Activated naive CD8-positive, alpha-beta T cell treated with anti-CD3 and anti-CD28 coated beads, Interleukin-2, amount 50 U/mL, for 24 hours (primary cell): ENCODE data around the gene TSSK3.

Experiments used
- ATAC-seq: fragments of 150-1000 bp; cut with Tn5 transposase; one replicate; pipeline ENCODE4 v1.10.0; 2021
- DNase-seq: peaks from one replicate; pipeline ENCODE4 v3.0.0; 2021
- H3K27ac Mint-ChIP-seq: one replicate; pipeline ENCODE4 v1.8.0; 2021; ENCODE audit warnings: mild to moderate bottlenecking, mixed read lengths
- H3K27me3 Mint-ChIP-seq: one replicate; pipeline ENCODE4 v1.8.0; 2021; ENCODE audit warnings: mixed read lengths
- H3K36me3 Mint-ChIP-seq: one replicate; pipeline ENCODE4 v1.8.0; 2021; ENCODE audit warnings: low read depth, mixed read lengths
- H3K4me1 Mint-ChIP-seq: one replicate; pipeline ENCODE4 v1.8.0; 2021; ENCODE audit warnings: mixed read lengths
- H3K4me3 Mint-ChIP-seq: one replicate; pipeline ENCODE4 v1.8.0; 2021; ENCODE audit warnings: mild to moderate bottlenecking, moderate library complexity, mixed read lengths
- H3K9me3 Mint-ChIP-seq: one replicate; pipeline ENCODE4 v1.8.0; 2021; ENCODE audit warnings: mixed read lengths

The TSSK3 gene

GRCh38 chr1:32335535-32335789 lies 26.9 kb upstream of the TSSK3 start:
- ATAC-seq (no peak), DNase-seq (no peak)
- Mint-ChIP-seq H3K4me1 (peaks cover 50% of the 10 kb centered on the region), H3K9me3 (no peaks in the 10 kb centered on the region), H3K27me3 (no peaks in the 10 kb centered on the region), H3K27ac (no peak overlapping the region), H3K4me3 (peak overlapping the region; percentile 84), H3K36me3 (peaks cover 14% of the 10 kb centered on the region)

- ATAC-seq = peak; percentile 29
Observed at GRCh38 chr1:32335790-32336590, 26.3 kb upstream of the TSSK3 start, which contains the start of gene MARCKSL1. TSS of gene MARCKSL1 (minus strand) at chr1:32336233. CDS start at chr1:32336033, 200 bp downstream.

DNA sequence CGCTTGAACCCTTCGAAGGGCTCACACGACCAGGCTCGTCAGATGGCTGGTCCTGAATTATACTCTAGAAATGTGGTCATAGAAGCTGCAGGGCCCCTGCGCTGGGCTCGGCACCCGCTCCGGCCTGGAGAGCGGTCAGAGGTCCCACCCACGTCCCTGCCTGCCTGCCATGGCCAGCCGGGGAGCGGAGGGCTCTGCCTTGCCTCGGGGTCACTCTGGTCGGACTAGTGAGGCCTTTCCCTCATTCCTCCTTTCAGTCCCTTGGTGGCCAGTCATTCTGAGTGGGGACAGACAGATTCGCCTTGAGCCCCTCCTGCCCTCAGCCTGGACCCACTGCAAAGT lies 25.8 kb upstream of the TSSK3 start:
- DNase-seq (no peak), ATAC-seq (no peak)
- Mint-ChIP-seq H3K4me3 (peak overlapping the region; percentile 60), H3K27ac (no peak overlapping the region), H3K4me1 (peaks cover 50% of the 10 kb centered on the region), H3K36me3 (peaks cover 10% of the 10 kb centered on the region), H3K9me3 (no peaks in the 10 kb centered on the region), H3K27me3 (no peaks in the 10 kb centered on the region)

More at GRCh38 chr1:32335790-32336590, 26.3 kb upstream of the TSSK3 start, which contains the start of gene MARCKSL1:
- no peaks in the 10 kb centered on the region for H3K27me3 Mint-ChIP-seq
- peak; percentile 86 for DNase-seq
- peak within 1 kb of the TSS; percentile 70 for H3K27ac Mint-ChIP-seq
- H3K4me3 Mint-ChIP-seq = peak within 1 kb of the TSS; percentile 84
- no peaks in the 10 kb centered on the region for H3K9me3 Mint-ChIP-seq
- peaks cover 50% of the 10 kb centered on the region for H3K4me1 Mint-ChIP-seq
- H3K36me3 Mint-ChIP-seq = peaks cover 14% of the 10 kb centered on the region

DNA sequence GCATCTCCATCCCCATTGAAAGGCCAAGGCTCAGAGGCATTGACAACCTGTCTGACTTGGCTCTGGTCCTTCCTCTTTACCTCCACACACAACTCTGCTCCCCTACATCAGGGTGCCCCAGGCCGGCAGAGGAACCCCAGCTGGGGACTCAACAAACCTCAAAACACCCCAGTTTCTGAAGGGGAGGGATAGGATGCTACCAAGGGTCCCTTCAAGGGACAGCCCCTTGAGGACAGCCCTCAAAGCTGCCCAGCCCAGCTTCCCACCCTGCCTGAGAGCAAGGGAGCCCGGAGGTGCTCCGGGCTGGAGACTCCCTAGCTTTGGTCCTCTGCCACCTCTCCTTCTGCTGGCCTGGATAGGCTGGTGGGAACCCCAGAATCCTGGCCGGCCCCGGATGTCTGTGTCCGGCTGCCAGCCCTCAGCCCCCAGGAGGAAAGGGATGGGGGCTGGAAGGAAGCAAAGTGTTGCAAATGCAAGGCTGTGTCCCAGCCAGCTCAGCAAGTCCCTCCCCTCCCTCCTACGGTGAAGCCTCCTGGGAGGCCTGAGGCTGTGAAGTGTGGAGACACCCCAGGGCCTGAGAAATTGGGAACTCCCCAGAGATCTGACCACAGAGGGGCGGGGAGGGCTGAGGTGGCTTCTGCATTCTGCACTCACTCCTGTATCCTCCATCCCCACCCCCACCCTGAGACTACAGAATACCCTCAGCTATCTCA lies 25.2 kb upstream of the TSSK3 start:
- ATAC-seq = peak; percentile 76
- Mint-ChIP-seq H3K4me1 (peaks cover 50% of the 10 kb centered on the region), H3K27ac (peak overlapping the region; percentile 54), H3K9me3 (no peaks in the 10 kb centered on the region), H3K4me3 (peak overlapping the region; percentile 60), H3K27me3 (no peaks in the 10 kb centered on the region), H3K36me3 (peaks cover 5% of the 10 kb centered on the region)
- peak; percentile 77 for DNase-seq

DNA sequence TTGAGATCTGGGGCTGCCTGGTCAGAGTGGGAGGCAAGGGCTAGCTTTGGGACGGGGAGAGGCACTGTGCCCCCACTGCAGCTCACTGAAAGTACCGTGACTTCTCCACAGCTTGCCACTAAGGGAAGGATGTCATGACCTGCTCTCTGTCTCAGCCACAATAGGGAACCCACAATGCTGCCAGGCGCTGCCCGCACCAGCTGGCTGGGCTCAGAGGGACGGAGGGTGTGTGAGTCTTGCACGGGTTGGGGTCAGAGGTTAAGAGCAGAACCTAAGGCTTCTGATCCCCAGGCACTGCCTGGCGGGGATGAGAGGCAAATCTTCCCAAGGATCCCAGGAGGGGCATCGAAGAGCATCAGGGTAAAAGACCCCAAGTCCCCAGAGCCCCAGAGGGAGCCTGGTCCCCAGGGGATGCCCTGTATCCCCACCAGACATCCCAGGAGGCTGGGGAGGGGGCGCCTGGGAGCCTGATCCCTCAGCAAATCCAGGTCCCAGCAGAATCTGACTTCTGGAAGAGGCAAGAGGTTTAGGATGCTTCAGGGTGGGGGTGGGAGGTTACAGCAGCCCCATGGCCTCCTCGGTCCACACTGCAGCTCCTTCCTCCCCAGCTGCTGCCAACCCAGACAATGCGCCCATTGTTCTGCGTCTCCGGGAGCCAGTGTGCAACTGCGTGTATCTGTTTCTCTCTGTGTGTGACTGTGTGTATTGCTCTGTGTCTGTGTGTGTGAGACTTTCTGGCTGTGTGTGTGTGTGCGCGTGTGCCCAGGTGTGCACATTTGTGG lies 24.3 kb upstream of the TSSK3 start:
- Mint-ChIP-seq H3K9me3 (no peaks in the 10 kb centered on the region), H3K27ac (peak overlapping the region; percentile 64), H3K4me1 (peaks cover 53% of the 10 kb centered on the region), H3K27me3 (no peaks in the 10 kb centered on the region), H3K4me3 (no peak overlapping the region), H3K36me3 (peaks cover 5% of the 10 kb centered on the region)
- peak; percentile 7 for ATAC-seq
- DNase-seq = peak; percentile 27

- H3K27me3 Mint-ChIP-seq = no peaks in the 10 kb centered on the region
- H3K4me1 Mint-ChIP-seq = peaks cover 51% of the 10 kb centered on the region
- H3K36me3 Mint-ChIP-seq = peaks cover 1% of the 10 kb centered on the region
- ATAC-seq (no peak), DNase-seq (no peak)
- H3K9me3 Mint-ChIP-seq = no peaks in the 10 kb centered on the region
- no peak overlapping the region for H3K4me3 Mint-ChIP-seq
- H3K27ac Mint-ChIP-seq = peak overlapping the region; percentile 34
Observed at GRCh38 chr1:32338637-32339145, 23.6 kb upstream of the TSSK3 start.

DNA sequence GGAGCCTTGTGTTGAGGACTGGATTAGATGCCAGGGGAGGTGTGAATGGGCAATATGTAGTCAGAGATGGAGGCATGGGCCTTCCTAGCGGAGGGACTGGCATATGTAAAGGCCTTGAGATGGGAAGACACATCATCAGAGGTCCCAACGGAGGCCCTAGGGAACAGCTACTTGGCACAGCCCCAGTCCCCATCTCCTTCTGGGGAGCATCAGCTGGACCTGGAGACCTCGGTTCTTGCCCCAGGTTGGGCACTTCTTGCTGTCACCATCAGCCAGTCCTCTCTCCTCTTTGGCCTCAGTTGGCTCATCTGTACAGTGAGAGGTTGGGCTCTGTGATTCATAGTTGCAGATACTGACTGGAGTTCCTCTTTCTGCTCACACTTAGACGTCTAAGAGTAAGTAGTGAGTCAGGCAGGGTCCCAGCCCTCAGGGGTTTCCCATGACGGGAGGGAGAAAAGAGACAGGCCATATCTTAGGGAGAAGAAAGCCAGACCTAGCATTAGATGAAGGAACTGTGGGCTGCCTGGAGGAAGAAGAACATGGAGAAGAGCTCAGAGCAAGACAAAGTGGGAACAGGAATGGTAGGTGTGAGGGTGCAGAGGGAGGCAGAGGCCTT lies 22.9 kb upstream of the TSSK3 start:
- DNase-seq (peak; percentile 49), ATAC-seq (peak; percentile 77)
- Mint-ChIP-seq H3K9me3 (no peaks in the 10 kb centered on the region), H3K4me3 (peak overlapping the region; percentile 15), H3K27ac (peak overlapping the region; percentile 3), H3K27me3 (no peaks in the 10 kb centered on the region), H3K4me1 (peaks cover 44% of the 10 kb centered on the region), H3K36me3 (no peaks in the 10 kb centered on the region)

GRCh38 chr1:32341186-32341757 lies 21.1 kb upstream of the TSSK3 start:
- Mint-ChIP-seq H3K27me3 (no peaks in the 10 kb centered on the region), H3K4me1 (peaks cover 49% of the 10 kb centered on the region), H3K9me3 (no peaks in the 10 kb centered on the region), H3K27ac (no peak overlapping the region), H3K4me3 (no peak overlapping the region), H3K36me3 (no peaks in the 10 kb centered on the region)
- ATAC-seq (no peak), DNase-seq (no peak)

DNA sequence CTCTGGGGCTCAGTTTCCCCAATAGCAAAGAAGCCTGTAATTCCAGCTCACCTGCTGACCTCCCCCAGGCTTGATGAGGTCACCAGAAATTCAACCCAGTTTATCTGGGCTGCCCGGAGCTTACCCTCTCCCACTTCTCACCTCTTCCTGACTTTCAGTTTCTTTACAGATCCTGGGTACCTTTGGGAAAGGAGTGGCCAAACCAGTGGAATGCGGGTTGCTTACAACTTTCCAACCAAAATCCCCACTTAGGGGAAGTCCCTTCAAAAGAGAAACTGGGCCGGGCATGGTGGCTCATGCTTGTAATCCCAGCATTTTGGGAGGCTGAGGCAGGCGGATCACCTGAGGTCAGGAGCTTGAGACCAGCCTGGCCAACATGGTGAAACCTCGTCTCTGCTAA lies 20.4 kb upstream of the TSSK3 start:
- peaks cover 47% of the 10 kb centered on the region for H3K4me1 Mint-ChIP-seq
- H3K27me3 Mint-ChIP-seq = no peaks in the 10 kb centered on the region
- no peaks in the 10 kb centered on the region for H3K36me3 Mint-ChIP-seq
- no peak overlapping the region for H3K4me3 Mint-ChIP-seq
- DNase-seq = no peak
- ATAC-seq = no peak
- no peak overlapping the region for H3K27ac Mint-ChIP-seq
- no peaks in the 10 kb centered on the region for H3K9me3 Mint-ChIP-seq

DNA sequence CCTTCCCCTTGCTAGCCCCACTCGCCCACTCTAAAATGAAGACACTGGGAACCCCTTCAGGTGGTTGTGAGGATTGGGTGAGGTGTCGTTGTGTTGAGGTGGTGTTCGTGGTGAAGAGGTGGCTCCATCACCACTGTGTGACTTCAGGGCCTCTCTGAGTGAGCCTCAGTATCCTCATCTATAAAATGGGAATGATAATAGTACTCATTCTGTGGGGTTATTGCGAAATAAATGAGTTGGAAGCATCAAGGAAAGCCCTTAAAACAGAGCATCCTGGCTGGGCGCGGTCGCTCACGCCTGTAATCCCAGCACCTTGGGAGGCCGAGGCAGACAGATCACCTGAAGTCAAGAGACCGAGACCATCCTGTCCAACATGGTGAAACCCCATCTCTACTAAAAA lies 19.6 kb upstream of the TSSK3 start:
- Mint-ChIP-seq H3K9me3 (no peaks in the 10 kb centered on the region), H3K27me3 (no peaks in the 10 kb centered on the region), H3K36me3 (no peaks in the 10 kb centered on the region), H3K4me3 (no peak overlapping the region), H3K4me1 (peaks cover 40% of the 10 kb centered on the region), H3K27ac (no peak overlapping the region)
- no peak for DNase-seq
- ATAC-seq = no peak

- Mint-ChIP-seq H3K27ac (no peak overlapping the region), H3K9me3 (no peaks in the 10 kb centered on the region), H3K27me3 (no peaks in the 10 kb centered on the region), H3K4me3 (no peak overlapping the region), H3K36me3 (no peaks in the 10 kb centered on the region), H3K4me1 (peaks cover 41% of the 10 kb centered on the region)
- DNase-seq = no peak
- ATAC-seq = no peak
Observed at GRCh38 chr1:32345289-32345827, 17.0 kb upstream of the TSSK3 start.

GRCh38 chr1:32346532-32347157 lies 15.7 kb upstream of the TSSK3 start:
- no peaks in the 10 kb centered on the region for H3K27me3 Mint-ChIP-seq
- ATAC-seq (no peak), DNase-seq (no peak)
- H3K36me3 Mint-ChIP-seq = no peaks in the 10 kb centered on the region
- peaks cover 49% of the 10 kb centered on the region for H3K4me1 Mint-ChIP-seq
- H3K27ac Mint-ChIP-seq = no peak overlapping the region
- H3K9me3 Mint-ChIP-seq = no peaks in the 10 kb centered on the region
- H3K4me3 Mint-ChIP-seq = no peak overlapping the region

- peaks cover 49% of the 10 kb centered on the region for H3K4me1 Mint-ChIP-seq
- no peaks in the 10 kb centered on the region for H3K36me3 Mint-ChIP-seq
- no peak overlapping the region for H3K27ac Mint-ChIP-seq
- H3K4me3 Mint-ChIP-seq = no peak overlapping the region
- no peaks in the 10 kb centered on the region for H3K27me3 Mint-ChIP-seq
- no peaks in the 10 kb centered on the region for H3K9me3 Mint-ChIP-seq
- no peak for DNase-seq
- no peak for ATAC-seq
Observed at GRCh38 chr1:32349211-32349708, 13.1 kb upstream of the TSSK3 start.
